ENCODE data around the gene RBMS3.

RBMS3 gene

GRCh38 chr3:29940759-29941323 lies 660.0 kb downstream of the RBMS3 start:
- Histone ChIP-seq H3K27me3 (ENCODE audit: control insufficient read depth, insufficient read depth, low read length) (no peaks in the 10 kb centered on the region), H3K4me3 (ENCODE audit: low read depth, low read length) (no peak overlapping the region), H3K9me3 (ENCODE audit: control insufficient read depth, insufficient read depth, low read length) (no peaks in the 10 kb centered on the region), H3K4me1 (ENCODE audit: control insufficient read depth, insufficient read depth, low read length) (no peaks in the 10 kb centered on the region), H3K36me3 (ENCODE audit: control insufficient read depth, insufficient read depth, low read length) (no peaks in the 10 kb centered on the region), H3K9ac (ENCODE audit: low read depth, low read length) (no peak overlapping the region)

GRCh38 chr3:29942297-29942696 lies 661.4 kb downstream of the RBMS3 start:
- H3K4me3 ChIP-seq (ENCODE audit: low read depth, low read length): no peak overlapping the region
- no peaks in the 10 kb centered on the region for H3K4me1 ChIP-seq (ENCODE audit: control insufficient read depth, insufficient read depth, low read length)
- no peak overlapping the region for H3K9ac ChIP-seq (ENCODE audit: low read depth, low read length)
- no peaks in the 10 kb centered on the region for H3K9me3 ChIP-seq (ENCODE audit: control insufficient read depth, insufficient read depth, low read length)
- no peaks in the 10 kb centered on the region for H3K27me3 ChIP-seq (ENCODE audit: control insufficient read depth, insufficient read depth, low read length)
- H3K36me3 ChIP-seq (ENCODE audit: control insufficient read depth, insufficient read depth, low read length): no peaks in the 10 kb centered on the region

GRCh38 chr3:29949131-29949530 lies 668.3 kb downstream of the RBMS3 start:
- no peaks in the 10 kb centered on the region for H3K4me1 ChIP-seq (ENCODE audit: control insufficient read depth, insufficient read depth, low read length)
- no peaks in the 10 kb centered on the region for H3K9me3 ChIP-seq (ENCODE audit: control insufficient read depth, insufficient read depth, low read length)
- no peak overlapping the region for H3K4me3 ChIP-seq (ENCODE audit: low read depth, low read length)
- no peaks in the 10 kb centered on the region for H3K27me3 ChIP-seq (ENCODE audit: control insufficient read depth, insufficient read depth, low read length)
- no peak overlapping the region for H3K9ac ChIP-seq (ENCODE audit: low read depth, low read length)
- no peaks in the 10 kb centered on the region for H3K36me3 ChIP-seq (ENCODE audit: control insufficient read depth, insufficient read depth, low read length)

- no peak overlapping the region for H3K4me3 ChIP-seq (ENCODE audit: low read depth, low read length)
- no peak overlapping the region for H3K9ac ChIP-seq (ENCODE audit: low read depth, low read length)
- H3K36me3 ChIP-seq (ENCODE audit: control insufficient read depth, insufficient read depth, low read length): no peaks in the 10 kb centered on the region
- H3K4me1 ChIP-seq (ENCODE audit: control insufficient read depth, insufficient read depth, low read length): no peaks in the 10 kb centered on the region
- no peaks in the 10 kb centered on the region for H3K9me3 ChIP-seq (ENCODE audit: control insufficient read depth, insufficient read depth, low read length)
- no peaks in the 10 kb centered on the region for H3K27me3 ChIP-seq (ENCODE audit: control insufficient read depth, insufficient read depth, low read length)
Measured at GRCh38 chr3:29949940-29950616, 669.2 kb downstream of the RBMS3 start.

GRCh38 chr3:29952431-29952830 lies 671.6 kb downstream of the RBMS3 start:
- Histone ChIP-seq H3K9ac (ENCODE audit: low read depth, low read length) (no peak overlapping the region), H3K9me3 (ENCODE audit: control insufficient read depth, insufficient read depth, low read length) (no peaks in the 10 kb centered on the region), H3K4me3 (ENCODE audit: low read depth, low read length) (no peak overlapping the region), H3K4me1 (ENCODE audit: control insufficient read depth, insufficient read depth, low read length) (no peaks in the 10 kb centered on the region), H3K27me3 (ENCODE audit: control insufficient read depth, insufficient read depth, low read length) (no peaks in the 10 kb centered on the region), H3K36me3 (ENCODE audit: control insufficient read depth, insufficient read depth, low read length) (no peaks in the 10 kb centered on the region)

- H3K27me3 ChIP-seq (ENCODE audit: control insufficient read depth, insufficient read depth, low read length): no peaks in the 10 kb centered on the region
- H3K9me3 ChIP-seq (ENCODE audit: control insufficient read depth, insufficient read depth, low read length): no peaks in the 10 kb centered on the region
- H3K36me3 ChIP-seq (ENCODE audit: control insufficient read depth, insufficient read depth, low read length): no peaks in the 10 kb centered on the region
- H3K4me1 ChIP-seq (ENCODE audit: control insufficient read depth, insufficient read depth, low read length): no peaks in the 10 kb centered on the region
- H3K9ac ChIP-seq (ENCODE audit: low read depth, low read length): no peak overlapping the region
- no peak overlapping the region for H3K4me3 ChIP-seq (ENCODE audit: low read depth, low read length)
Measured at GRCh38 chr3:29955413-29955812, 674.5 kb downstream of the RBMS3 start.

- Histone ChIP-seq H3K4me3 (ENCODE audit: low read depth, low read length) (no peak overlapping the region), H3K4me1 (ENCODE audit: control insufficient read depth, insufficient read depth, low read length) (no peaks in the 10 kb centered on the region), H3K36me3 (ENCODE audit: control insufficient read depth, insufficient read depth, low read length) (no peaks in the 10 kb centered on the region), H3K9ac (ENCODE audit: low read depth, low read length) (no peak overlapping the region), H3K9me3 (ENCODE audit: control insufficient read depth, insufficient read depth, low read length) (no peaks in the 10 kb centered on the region), H3K27me3 (ENCODE audit: control insufficient read depth, insufficient read depth, low read length) (no peaks in the 10 kb centered on the region)
Measured at GRCh38 chr3:29958816-29959215, 677.9 kb downstream of the RBMS3 start.

- Histone ChIP-seq H3K27me3 (ENCODE audit: control insufficient read depth, insufficient read depth, low read length) (no peaks in the 10 kb centered on the region), H3K4me3 (ENCODE audit: low read depth, low read length) (no peak overlapping the region), H3K9ac (ENCODE audit: low read depth, low read length) (no peak overlapping the region), H3K9me3 (ENCODE audit: control insufficient read depth, insufficient read depth, low read length) (no peaks in the 10 kb centered on the region), H3K4me1 (ENCODE audit: control insufficient read depth, insufficient read depth, low read length) (peaks cover 21% of the 10 kb centered on the region), H3K36me3 (ENCODE audit: control insufficient read depth, insufficient read depth, low read length) (no peaks in the 10 kb centered on the region)
Measured at GRCh38 chr3:29971895-29972294, 691.0 kb downstream of the RBMS3 start.

GRCh38 chr3:29972320-29972993 lies 691.6 kb downstream of the RBMS3 start:
- Histone ChIP-seq H3K27me3 (ENCODE audit: control insufficient read depth, insufficient read depth, low read length) (no peaks in the 10 kb centered on the region), H3K9me3 (ENCODE audit: control insufficient read depth, insufficient read depth, low read length) (no peaks in the 10 kb centered on the region), H3K4me1 (ENCODE audit: control insufficient read depth, insufficient read depth, low read length) (peaks cover 21% of the 10 kb centered on the region), H3K9ac (ENCODE audit: low read depth, low read length) (no peak overlapping the region), H3K4me3 (ENCODE audit: low read depth, low read length) (no peak overlapping the region), H3K36me3 (ENCODE audit: control insufficient read depth, insufficient read depth, low read length) (no peaks in the 10 kb centered on the region)

- Histone ChIP-seq H3K9ac (ENCODE audit: low read depth, low read length) (no peak overlapping the region), H3K27me3 (ENCODE audit: control insufficient read depth, insufficient read depth, low read length) (no peaks in the 10 kb centered on the region), H3K4me3 (ENCODE audit: low read depth, low read length) (no peak overlapping the region), H3K9me3 (ENCODE audit: control insufficient read depth, insufficient read depth, low read length) (no peaks in the 10 kb centered on the region), H3K36me3 (ENCODE audit: control insufficient read depth, insufficient read depth, low read length) (no peaks in the 10 kb centered on the region), H3K4me1 (ENCODE audit: control insufficient read depth, insufficient read depth, low read length) (peaks cover 21% of the 10 kb centered on the region)
Measured at GRCh38 chr3:29973763-29974162, 692.9 kb downstream of the RBMS3 start.

GRCh38 chr3:29976871-29977270 lies 696.0 kb downstream of the RBMS3 start:
- H3K27me3 ChIP-seq (ENCODE audit: control insufficient read depth, insufficient read depth, low read length): no peaks in the 10 kb centered on the region
- no peaks in the 10 kb centered on the region for H3K36me3 ChIP-seq (ENCODE audit: control insufficient read depth, insufficient read depth, low read length)
- H3K4me1 ChIP-seq (ENCODE audit: control insufficient read depth, insufficient read depth, low read length): peaks cover 16% of the 10 kb centered on the region

GRCh38 chr3:29977360-29977759 lies 696.5 kb downstream of the RBMS3 start:
- no peaks in the 10 kb centered on the region for H3K9me3 ChIP-seq (ENCODE audit: control insufficient read depth, insufficient read depth, low read length)
- H3K4me1 ChIP-seq (ENCODE audit: control insufficient read depth, insufficient read depth, low read length): peaks cover 13% of the 10 kb centered on the region
- H3K9ac ChIP-seq (ENCODE audit: low read depth, low read length): no peak overlapping the region
- no peaks in the 10 kb centered on the region for H3K36me3 ChIP-seq (ENCODE audit: control insufficient read depth, insufficient read depth, low read length)
- H3K27me3 ChIP-seq (ENCODE audit: control insufficient read depth, insufficient read depth, low read length): no peaks in the 10 kb centered on the region
- H3K4me3 ChIP-seq (ENCODE audit: low read depth, low read length): no peak overlapping the region

More at GRCh38 chr3:29976871-29977270, 696.0 kb downstream of the RBMS3 start:
- Histone ChIP-seq H3K4me3 (ENCODE audit: low read depth, low read length) (no peak overlapping the region), H3K9ac (ENCODE audit: low read depth, low read length) (no peak overlapping the region), H3K9me3 (ENCODE audit: control insufficient read depth, insufficient read depth, low read length) (no peaks in the 10 kb centered on the region)

Measured in iPS-15b (cell line).